ELR (cell line): Measurements from ENCODE around the gene NDUFA9.
A peak's percentile ranks its signal among the peaks of the same experiment; 100 is the strongest.

ENCODE experiments used
- DNase-seq: peaks from one replicate; pipeline ENCODE4 v3.0.0-alpha.2; 2015; ENCODE audit warnings: low read depth

NDUFA9 gene

DNA sequence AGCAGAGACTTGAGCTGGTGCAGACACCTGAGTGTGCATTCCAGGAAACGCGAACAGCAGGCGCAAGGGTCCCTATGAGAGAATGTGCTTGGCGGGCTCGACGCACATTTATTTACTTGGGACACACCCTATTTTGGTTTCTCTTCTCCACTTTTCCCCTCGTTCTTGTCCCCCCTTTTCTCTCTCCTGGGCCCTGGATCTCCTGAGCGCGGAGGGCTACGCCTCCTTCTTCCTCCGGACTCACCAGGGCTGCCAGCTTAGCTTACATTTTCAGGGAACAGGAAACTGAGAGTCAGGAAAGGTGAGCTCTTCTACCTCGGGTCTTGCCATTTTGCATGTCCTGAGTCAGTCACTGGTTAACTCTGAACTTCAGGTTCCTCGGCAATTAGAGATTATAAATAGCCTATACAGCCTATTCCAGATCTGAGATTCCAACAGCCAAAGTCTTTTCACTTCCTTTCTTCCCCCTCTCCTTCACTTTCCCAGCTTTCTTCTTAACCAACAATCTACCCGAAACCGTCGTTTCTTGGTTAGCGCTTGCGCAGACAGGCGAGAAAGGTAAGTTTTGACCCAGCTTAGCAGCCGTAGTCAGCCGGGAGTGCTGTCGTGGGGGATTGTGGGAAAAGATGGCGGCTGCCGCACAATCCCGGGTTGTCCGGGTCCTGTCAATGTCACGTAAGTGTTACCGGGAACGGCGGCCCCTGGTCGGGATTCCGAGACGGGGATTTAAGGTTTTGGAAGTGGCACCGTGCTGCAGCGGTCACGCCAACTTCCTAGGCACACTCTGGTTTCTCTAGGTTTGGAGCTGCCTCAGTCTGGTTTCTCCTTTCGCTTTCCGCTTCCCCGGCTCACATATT, at the start of gene NDUFA9, which contains the start of gene AKAP3:
Gene NDUFA9, plus strand, starts transcription at position 614 of the 857 bp plus-strand sequence. Its CDS starts 13 bp downstream, at position 627.
Gene AKAP3, minus strand, starts transcription at position 551 of the 857 bp plus-strand sequence. CDS start 10,855 bp downstream, outside the sequence.
- DNase-seq, result peak; percentile 85

GRCh38 chr12:4603421-4603820, 45.5 kb upstream of the NDUFA9 start:
- DNase-seq, result no peak

GRCh38 chr12:4603946-4604345, 45.0 kb upstream of the NDUFA9 start:
- DNase-seq, result no peak

DNA sequence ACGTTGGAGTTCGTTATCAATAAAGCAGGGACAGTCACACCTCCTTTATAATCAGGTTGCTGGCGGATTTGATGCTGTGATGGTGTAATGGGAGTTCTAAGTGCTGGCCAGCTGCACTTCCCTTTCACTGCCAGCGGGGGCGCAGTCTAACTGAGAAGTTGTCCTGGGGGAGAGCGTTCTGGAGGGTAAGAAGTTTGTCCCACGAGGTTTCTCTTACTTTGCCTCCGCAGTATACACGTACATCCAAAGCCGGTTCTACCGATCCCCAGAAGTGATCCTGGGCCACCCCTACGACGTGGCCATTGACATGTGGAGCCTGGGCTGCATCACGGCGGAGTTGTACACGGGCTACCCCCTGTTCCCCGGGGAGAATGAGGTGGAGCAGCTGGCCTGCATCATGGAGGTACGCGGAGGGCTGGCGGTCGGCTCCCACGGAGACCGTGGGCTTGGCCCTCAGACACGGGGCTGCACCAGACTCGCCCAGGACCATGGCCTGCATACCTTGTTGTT, 44.2 kb upstream of the NDUFA9 start:
- DNase-seq, result peak; percentile 92

GRCh38 chr12:4607056-4607455, 41.9 kb upstream of the NDUFA9 start:
- no peak for DNase-seq

- no peak for DNase-seq
Measured at GRCh38 chr12:4609071-4609470, 39.8 kb upstream of the NDUFA9 start.

DNA sequence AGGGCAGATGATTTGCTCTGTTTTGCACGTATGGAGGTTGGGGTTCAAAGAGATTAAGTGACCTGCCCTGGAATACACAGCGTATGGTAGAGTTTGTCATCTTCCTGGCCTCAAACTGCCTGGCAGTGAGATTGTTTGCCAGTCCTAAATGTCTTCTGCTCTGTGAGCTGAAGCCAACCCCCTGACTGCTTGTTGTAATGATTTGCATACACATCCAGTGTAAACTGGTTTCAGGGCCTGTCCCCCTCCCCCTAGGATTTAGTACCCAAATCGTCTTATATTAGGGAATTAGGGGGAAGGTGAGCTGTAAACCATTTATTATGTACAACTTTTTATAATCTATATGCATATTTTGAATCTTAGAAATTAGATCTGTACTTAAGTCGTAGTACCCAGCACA, 38.4 kb upstream of the NDUFA9 start:
- no peak for DNase-seq

DNA sequence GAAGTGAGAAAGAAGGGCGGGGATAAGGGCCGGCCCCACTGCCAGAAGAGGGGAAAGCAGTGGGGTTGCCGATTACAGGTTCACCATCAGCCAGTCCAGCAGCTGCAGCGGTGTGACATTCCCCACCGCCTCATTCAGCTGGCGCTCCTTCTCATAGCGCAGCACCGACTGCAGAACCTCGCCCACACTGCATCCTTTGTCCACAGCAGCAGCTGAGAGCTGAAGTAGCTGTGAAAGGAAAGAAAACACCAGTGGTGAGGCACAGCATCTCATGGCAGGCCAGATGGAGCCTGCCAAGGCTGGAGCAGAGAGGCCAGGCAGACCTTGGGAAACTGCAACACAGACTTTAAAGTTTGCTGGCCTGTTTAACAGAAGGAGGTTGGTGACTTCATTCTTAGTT, 33.2 kb upstream of the NDUFA9 start:
- DNase-seq, result no peak

GRCh38 chr12:4621511-4621910, 27.4 kb upstream of the NDUFA9 start:
- DNase-seq, result peak; percentile 23

GRCh38 chr12:4626543-4626942, 22.4 kb upstream of the NDUFA9 start:
- DNase-seq, result no peak

DNA sequence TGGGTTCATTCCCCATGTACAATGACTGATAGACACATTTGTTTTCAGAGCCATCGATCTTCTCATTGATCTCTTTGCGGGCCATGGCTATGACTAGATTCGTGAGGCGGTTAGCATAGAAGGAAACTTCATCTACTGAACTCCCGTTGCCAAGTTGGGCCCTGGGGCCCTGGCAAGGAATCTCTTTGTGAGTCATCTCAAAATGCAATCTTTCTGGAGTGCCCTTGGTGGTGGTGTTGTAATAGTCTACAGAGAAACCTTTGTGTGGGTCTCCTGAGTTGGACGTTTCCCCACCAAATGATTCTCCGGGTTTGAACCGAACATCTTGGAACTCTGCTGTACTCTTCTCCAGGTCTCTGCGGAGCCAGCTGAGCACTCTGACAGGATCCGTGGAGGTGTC, 20.5 kb upstream of the NDUFA9 start:
- DNase-seq, result no peak

DNA sequence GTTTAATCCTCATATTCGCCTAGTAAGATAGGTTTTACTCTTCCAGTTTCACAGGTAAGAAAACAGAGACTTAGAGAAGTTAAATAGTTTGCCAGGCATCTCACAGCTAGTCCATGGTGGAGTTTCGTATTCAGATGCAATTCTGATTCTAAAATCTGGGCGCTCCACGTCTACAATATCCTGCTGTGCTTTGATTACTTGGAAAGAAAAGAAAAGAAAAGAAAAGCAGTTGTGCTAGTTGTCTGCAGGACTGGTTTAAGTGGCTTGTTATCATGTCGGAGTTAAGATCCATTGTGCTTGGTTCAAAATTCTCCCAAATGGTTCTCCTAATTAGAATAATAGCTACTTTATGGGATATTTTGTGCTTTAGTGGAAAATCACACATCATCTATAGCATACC, 18.7 kb upstream of the NDUFA9 start:
- DNase-seq, result no peak

DNA sequence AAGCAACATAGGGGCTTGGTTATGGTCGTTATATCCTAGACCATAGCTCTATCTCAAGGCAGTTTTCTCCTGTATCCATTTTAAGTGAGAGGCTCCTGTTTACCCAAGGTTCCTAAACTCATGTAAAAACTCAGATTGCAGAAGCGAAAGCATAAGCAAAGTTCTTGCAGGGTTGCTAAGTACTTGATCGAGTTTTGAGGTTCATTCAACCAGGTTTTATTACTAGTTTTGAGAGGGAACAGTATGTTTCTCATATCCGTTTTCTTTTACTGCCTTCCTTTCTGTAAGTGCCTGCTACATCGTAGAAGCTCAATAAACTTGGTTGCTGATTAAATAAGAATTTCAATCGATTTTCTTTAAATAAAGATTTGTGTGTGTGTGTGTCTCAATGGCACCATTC, 5.2 kb upstream of the NDUFA9 start:
- no peak for DNase-seq

DNA sequence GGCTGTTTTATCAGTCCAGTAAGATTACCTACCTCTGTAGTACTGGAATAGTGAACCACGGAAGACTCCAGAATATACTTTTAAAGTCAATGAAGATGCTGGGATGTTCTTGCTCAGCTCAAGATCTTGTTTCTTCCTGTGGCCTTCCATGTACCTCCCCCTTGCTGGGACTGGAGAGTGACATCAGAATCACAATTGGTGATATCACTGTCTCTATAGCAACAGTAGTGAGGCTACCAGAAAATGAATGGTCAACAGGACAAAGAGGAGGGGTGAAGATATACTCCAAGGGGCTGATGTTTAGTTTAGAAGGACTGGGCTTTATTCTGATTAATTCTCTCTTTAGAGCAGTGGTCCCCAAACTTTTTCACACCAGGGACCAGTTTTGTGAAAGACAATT, 3.9 kb upstream of the NDUFA9 start:
- no peak for DNase-seq

DNA sequence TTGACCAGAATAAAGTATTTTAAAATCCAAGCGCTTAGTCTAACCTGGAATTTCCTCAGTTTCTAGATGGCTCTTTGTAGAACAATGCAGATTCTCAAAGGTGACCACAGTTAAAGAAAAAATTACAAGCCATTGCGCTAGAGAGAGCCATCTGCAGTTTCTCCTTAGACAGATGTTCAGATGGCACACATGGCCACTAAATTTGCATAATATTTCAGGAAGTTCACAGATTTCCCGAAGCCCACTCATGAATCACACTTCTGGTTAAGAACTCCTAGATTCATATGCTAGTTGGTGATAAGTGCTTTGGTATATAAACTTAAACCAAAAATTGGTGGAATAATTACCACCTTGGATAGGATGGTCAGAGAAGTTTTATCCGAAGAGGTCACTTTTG, 812 bp upstream of the NDUFA9 start:
- peak; percentile 10 for DNase-seq

GRCh38 chr12:4649358-4649661, 396 bp downstream of the NDUFA9 start:
- no peak for DNase-seq

DNA sequence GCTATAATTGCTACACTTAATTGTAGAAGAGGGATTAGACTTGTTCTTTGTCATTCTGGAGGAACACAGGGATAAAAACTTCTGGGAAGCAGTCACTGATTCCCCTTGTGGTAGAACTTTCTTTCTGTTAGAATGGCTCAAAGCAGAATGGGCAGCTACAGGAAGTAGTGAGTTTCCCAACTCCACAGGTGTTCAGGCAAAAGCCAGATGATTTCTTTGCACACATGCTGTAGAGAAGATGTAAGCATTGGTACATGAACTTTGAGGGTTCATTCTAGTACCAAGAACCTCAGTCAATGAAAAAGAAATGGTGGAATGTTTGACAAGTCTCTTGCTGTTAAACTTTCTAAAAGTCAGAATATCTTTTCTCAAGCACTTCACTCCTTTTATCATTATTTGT, 4.3 kb downstream of the NDUFA9 start:
- DNase-seq, result no peak

DNA sequence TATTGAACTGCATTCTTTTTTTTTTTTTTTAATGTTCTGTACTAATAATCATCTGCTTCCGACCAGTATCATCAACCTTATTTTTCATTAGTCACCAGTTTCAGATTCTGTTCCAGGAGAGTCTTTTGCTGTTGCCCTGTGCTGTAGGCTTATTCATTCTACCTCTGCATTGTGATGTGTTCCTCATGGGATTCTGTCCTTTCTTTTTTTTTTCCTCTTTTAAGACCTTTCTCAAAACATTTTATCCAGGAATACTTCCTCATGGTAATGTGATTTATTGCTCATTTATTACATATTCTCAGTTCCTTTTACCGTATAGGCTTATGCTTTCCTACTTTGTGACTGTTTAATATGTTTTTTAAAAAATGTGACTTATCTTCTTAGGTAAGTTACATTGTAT, 4.8 kb downstream of the NDUFA9 start:
- no peak for DNase-seq

DNA sequence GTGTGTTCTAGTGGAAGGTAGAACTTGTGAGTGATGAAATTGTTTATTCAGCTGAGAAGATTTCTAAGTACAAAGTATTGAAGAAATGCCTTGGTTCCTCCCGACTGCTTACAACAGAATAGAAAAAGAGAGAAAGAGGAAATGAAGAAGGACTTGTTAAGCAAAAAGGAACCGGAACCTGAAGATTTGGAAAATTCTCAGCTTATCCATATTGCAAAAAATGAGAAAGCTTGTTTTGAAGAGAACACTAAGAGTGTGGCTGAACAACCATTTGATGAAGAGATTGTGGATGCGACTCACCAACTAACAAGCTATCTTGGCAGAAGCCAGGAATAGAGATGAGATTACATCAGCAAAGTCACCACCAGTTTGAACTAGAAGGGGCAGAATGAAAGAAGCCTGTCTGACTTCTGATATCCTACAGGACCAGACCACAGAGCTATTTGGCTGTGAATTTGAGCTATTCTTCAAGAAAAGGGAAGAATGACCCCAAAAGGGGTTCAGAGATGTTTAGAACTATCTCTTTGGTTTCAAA, 15.1 kb downstream of the NDUFA9 start:
- peak; percentile 73 for DNase-seq

- DNase-seq, result no peak
Measured at GRCh38 chr12:4665236-4665635, 16.3 kb downstream of the NDUFA9 start.

DNA sequence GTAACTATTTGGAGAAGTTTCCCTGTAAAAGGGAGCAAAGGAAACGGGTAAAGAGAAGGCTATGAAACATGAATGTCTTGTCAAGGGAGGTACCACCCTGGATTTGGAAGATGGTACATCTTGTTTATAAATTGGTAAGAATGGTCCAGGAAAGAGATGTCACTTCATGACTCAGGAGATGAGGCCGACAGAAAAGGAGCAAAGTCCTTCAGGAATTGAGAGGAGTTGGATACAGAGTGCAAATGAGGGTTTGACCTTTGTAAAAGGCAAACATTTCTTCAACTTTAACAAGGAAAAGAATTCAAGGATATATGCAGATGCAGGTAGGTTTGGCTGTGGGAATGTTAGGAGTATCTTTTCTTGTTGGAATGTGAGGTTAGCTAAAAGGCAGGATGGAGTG, 30.8 kb downstream of the NDUFA9 start:
- DNase-seq, result no peak

DNA sequence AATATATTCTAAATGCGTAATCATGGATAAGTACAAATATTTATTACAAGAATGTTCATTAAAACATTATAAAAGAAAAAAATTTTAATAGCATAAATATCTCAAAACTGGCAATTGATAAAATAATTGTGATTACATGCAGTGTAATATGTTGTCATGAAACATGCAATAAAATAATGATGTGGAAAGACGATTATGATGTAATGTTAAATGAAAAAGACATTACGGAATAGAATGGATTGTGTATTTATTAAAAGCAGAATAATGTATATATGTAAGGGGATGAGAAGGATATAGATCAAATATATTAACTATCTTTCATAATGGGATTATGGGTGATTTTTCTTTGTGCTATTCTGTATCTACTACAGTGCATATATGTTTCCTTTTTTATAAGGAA, 32.8 kb downstream of the NDUFA9 start:
- DNase-seq, result no peak

DNA sequence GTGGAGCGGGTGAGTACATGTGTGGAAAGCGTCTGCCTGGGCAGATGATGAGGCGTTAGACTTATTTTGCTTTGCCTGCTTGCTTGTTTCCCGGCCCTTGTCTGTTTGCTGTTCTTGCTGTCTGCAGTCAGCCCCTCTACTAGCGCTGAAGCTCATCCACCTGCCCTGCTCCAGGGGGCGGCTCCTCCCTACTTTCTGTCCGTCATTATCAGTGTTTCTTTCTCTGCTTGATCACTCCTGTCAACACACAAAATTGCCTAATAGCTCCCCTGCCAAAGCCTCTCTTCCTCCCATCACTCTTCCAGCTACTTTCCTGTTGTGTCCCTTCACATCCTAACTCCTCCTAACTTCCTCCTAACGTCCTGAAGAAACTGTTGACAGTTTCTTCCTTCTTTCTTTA, 36.4 kb downstream of the NDUFA9 start:
- DNase-seq, result no peak

GRCh38 chr12:4690760-4691159, 41.8 kb downstream of the NDUFA9 start:
- no peak for DNase-seq
